Measurements from ENCODE around the gene BPIFB2. TPM values are rescaled to one million over a fixed set of nuclear protein-coding genes. Genes with fewer than 3 reads are reported as not detected.
A peak's percentile ranks its signal among the peaks of the same experiment; 100 is the strongest.
"Not testable (repeated sequence)": the region's sequence is repeated elsewhere in the genome, so short reads cannot be mapped to it uniquely, and the experiment has no call there.

The BPIFB2 gene
- polyA plus RNA-seq, 3 donors, result not detected

DNA sequence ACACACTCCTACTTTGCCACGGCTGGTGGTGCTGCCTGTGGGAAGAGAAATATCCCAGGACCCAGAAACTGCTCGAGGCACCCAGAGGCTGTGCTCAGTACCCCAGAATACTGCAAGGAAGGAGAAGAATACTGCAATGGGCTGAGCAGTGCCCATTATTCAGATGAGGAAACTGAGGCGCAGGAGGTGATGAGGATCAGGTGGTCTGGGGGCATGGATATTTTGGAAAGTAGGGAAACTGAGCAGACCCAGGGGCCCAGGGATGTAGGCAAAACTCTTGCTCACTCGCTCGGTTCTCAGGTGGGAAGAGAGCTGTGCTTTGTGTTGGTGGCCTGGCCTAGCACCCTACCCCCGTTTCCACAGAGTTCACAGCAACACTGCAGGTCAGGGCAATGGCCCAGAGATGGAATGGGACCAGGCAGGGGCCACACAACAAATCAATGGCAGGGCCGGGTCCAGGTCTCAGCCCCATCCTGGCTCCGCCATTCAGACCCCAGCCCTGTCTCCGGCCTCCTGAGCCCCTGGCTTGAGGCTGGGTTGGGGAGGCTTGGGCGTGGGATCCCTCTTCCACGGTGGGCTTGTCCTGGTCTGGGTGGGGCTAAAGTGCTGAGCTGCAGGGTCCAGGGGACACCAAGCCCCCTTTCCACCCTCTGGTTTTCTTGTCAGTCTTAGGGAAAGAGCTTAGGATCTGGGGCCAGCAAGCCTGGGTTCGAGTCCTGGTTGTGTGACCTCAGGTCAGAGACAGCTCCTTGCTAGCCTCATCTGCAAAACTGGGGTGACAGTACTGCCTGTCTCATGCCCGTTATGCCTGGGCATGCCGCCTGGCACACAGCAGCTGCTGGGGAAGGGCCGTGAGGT, 37.2 kb upstream of the BPIFB2 start:
- no peak for DNase-seq

DNA sequence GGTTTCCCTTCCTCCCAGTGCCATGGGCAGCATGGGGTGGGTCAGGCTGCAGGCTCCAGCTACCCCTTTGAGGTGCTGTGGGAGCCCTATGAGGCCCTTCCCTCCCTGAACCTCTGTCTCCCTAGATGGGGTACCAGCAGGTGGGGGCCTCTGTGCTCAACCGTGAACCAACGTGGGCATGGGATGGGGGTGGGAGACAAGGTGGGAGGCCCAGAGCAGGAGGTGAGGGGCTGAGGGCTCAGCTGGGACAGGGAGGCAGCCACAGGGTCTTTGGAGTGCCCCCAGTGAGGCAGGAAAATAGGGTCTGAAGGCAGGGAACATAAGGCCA, 36.6 kb upstream of the BPIFB2 start:
- DNase-seq, result no peak

DNA sequence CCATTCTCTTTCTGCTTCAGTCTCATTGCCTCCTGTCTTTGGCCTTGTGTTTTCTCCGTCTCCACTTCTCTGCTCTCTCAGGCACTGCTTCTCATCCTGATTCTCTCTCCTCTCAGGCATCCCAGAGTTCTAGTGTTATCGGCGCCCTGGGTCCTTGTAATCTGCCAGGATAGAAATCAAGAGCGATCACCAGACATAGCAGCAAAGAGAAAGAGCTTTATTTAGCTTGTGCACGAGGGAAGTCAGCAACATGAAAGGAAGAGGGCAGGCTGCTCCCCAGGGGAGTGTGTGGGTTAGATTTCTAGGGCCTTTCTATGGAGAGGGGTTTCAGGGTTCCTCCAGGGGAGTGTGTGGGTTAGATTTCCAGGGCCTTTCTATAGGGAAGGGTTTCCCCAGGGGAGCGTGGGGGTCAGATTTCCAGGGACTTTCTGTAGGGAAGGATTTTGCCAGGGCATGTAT, 35.8 kb upstream of the BPIFB2 start:
- DNase-seq, result no peak

DNA sequence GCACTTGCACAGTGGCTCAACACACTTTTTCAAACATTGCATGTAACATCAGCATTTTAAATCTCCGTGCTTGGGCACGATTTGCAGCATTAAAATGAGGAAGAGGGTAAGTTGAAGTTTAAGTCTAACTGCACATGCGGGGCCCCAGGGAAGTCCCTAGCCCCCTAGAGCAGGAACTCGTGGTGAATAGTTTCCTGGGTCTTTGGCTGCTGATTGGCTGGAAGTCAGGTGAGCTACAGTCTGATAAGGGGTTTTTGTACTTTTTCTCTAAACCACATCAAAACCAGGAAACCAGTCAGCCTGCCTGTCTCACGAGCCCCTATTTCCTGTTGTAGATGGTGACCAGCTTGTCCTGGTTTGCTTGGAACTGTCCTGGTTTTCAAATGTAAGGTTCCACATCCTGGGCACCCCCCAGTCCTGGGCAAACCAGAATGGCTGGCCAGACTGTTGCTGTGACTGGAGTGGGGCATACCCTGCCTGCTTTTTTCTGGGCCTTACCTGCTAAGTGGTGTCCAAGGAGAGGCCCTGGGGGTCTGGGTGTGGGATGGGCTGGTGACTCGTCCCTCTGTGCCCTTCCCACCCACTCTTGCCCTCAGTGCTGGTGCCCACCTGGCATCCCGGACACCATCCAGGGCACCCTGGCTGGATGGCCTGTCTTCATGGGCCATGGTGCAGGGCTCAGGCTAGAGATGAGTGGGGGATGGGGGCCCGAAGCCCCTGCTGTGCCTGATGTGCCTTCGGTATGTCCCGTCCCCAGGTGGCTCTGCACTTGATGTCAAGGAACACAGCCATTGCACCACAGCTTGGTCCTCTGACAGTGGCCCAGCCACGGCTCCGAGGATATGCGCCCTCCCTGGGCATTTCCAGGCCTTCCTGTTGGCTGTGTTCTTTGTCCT, 35.1 kb upstream of the BPIFB2 start:
- DNase-seq, result no peak

DNA sequence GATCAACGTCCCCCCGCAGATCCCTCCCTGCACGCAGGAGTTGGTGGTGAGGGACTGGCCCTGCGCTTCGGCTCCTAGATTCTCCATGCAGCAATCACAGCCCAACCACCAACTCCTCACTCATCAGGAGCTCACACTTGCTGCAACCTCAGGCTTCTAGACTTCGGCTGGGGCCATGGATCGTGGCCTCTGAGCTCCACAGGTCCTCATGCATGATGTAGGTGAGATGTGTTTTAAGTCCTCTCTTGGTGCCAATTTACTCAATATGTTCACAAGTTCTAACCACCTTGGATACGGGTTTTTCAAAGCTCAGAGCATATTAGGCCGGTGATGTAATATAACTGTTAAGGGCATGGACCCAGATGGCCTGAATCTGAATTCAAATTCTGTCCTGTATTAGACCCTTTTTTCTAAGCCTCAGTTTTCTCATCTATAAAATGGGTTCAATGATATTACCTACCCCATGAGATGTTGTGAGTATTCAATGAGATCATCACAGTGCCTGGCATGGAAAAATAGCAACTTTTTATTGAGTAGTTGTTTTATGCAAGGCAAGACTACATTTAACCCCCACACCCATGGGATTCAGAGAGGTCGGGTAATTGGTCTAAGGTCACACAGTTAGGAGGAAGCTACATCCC, 34.3 kb upstream of the BPIFB2 start:
- DNase-seq, result no peak

DNA sequence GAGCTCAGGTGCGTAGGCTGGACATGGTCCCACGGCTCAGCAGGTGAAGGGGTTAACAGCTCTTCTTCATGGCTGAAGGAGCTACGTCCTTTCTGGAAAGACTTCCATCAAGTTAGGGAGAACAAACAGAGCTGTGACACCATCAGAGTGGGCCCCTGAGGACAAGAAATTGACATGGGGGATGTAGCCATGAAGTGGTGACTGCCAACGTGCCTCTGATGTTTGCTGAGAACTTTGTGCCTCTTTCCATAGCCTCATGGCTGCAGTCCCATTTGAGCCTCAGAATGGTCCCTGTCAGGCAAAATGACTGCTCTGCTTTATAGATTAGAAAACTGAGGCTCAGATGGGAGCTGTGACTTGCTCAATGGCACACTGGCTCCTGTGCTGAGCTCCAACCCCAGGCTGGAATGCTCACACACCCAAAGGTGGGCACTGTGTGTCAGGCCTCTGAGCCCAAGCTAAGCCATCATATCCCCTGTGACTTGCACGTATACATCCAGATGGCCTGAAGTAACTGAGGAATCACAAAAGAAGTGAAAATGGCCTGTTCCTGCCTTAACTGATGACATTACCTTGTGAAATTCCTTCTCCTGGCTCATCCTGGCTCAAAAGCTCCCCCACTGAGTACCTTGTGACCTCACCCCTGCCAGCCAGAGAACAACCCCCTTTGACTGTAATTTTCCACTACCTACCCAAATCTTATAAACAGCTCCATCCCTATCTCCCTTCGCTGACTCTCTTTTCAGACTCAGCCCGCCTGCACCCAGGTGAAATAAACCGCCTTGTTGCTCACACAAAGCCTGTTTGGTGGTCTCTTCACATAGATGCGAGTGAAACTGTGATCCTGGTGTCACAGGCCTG, 33.1 kb upstream of the BPIFB2 start:
- DNase-seq, result not testable (repeated sequence)

DNA sequence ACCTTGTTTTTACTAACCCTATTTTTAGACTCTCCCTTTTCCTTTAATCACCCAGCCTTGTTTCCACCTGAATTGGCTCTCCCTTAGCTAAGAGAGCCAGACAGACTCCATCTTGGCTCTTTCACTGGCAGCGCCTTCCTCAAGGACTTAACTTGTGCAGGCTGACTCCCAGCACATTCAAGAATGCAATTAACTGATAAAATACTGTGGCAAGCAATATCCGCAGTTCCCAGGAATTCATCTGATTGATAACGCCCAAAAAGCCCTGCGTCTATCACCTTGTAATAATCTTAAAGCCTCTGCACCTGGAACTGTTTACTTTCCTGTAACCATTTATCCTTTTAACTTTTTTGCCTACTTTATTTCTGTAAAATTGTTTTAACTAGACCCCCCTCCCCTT, 32.4 kb upstream of the BPIFB2 start:
- not testable (repeated sequence) for DNase-seq

DNA sequence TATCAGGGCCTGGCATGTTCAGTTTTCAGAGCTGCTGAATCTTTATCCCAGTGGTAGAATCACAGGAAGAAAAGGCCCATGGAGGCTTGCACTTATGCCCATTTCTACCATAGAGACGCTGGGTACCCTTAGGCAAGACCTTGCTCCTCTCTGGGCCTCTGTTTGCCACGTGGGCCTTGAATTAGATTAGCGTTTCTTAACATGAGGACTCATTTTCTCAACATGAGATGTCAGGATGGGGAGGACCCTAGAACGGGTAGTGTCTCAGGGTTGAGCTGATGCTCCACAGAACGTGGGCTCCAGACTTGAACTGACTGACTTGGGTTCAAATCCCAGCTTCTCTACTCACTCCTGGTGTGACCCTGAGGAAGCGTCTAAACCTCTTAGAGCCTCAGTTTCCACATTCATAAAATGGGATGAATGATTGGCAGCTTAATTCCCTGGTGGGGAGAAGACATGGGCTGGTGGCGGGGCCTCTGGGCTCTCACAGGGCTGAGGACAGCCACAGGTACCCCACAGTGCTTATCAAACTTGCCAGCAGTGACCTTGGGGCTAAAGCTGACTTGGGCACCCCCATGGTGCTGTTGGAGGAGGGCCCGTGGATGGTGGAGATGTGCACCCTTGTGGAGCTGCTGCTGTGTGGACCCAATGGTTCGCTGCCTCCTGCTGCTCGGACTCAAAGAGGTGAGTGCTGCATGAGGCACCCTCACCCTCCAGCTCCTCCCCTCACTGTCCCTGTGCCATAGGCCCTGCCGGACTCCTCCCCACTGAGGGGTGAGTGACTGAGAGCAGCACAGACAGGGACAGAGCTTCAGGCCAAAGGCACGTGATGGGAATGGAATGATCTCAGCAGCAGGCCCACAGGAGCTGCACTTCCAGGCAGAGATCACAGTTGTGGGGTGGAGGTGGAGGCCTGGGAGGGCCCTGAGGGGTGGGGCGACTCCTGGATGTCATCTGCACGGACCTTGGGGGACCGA, 31.5 kb upstream of the BPIFB2 start:
- DNase-seq, result no peak

DNA sequence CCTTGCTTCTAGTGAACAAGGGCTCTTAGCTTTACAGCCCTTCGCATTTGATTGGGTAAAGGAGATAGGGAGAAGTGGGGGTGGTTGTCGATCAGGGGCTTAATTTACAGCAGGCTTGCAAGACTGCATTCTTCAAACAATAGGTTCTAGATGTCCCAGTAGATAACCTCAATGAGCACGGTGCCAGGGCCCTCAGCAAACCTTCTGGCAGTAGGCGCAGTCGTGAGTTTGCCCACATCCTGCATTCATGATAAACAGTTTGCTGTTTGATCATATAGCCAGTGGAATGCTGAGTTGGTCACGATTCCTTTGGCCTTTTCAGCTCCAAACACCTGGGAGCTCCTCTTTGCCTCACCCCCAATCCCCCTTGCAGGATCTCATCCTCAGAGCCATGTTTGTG, 30.8 kb upstream of the BPIFB2 start:
- DNase-seq, result no peak

DNA sequence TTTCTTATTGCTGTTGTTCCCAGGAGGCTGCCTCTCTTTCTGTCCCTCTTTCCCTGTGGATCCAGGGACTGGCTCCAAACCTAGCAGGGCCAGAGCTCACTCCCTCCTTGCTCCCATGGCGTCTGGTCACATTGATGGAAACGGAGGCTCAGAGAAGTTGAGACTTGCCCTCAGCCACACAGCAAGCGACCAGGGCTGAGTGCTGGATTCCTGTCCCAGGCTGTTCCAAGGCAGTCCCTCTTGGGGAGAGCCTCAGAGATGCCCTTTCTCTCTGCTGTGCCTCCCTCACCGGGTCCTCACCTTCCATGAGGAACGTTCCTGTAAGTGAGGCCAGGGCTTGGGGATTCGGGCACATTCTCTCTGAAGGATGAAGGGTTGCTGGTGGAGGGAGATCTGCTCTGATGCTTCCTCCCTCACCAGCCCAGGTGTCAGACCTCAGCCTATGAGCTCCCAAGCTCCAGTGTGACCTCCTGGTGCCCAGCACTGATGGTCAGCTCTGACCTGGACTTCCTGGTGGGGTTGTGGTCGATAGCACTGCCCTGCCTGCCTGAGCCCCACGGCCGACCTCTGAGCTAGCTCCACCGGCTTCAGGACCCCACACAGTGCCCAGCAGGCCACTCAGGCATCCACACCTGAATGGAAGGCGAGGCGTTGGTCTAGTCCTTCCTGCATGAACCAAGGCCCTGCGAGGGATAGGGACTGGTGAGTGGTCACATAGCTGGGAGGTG, 30.1 kb upstream of the BPIFB2 start:
- no peak for DNase-seq

DNA sequence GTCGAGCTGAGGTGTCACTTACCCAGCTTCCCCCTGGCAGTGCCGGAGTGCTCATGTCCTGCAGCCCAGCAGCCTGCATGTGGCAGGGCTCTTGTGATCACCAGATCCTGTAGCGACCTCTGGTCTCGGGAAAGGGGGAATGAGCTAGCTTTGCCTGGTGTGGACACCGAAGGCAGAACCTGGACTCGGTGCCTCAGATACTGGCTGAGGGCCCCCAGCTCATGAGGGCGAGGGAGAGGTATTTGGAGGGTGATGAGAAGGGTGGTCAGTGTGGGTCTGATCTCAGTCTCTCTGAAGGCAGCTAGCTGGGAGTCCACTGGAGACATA, 29.5 kb upstream of the BPIFB2 start:
- no peak for DNase-seq

DNA sequence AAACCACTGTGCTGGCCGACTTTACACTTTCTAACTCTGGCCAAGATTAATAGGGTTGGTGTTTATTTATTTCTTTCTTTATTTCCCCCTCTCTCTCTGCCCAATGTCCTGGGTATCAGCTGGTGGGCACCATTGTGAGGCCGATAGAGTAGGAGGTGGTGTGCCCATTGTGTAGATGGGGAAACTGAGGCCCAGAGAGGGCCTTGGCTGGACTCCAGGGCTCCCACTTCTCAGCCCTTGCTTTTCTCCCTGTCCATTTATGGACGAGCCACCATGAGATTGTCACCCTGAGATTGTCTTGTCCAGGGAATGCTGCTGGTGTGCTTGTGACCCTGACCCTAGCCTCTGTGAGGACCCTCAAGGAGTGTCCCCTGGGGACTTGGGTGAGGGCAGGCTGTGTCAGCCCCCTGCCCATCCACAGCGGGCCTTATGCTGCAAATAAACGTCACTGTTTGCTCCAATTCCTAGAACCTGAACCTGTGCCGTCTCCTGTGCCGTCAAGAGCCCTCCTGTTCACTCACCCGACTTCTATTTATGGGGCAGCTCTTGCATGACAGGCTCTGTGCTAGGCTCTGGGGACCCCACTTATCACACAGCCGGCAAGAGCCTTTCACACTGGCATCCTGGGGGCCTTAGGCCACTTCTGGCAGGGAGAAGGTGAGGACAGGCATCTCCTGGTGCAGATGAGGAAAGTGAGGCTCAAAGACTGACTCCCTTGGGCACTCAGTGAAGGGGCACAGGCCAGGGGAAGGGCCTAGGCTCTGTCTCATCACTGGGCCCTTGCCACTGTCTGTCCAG, 28.1 kb upstream of the BPIFB2 start:
- DNase-seq, result no peak

DNA sequence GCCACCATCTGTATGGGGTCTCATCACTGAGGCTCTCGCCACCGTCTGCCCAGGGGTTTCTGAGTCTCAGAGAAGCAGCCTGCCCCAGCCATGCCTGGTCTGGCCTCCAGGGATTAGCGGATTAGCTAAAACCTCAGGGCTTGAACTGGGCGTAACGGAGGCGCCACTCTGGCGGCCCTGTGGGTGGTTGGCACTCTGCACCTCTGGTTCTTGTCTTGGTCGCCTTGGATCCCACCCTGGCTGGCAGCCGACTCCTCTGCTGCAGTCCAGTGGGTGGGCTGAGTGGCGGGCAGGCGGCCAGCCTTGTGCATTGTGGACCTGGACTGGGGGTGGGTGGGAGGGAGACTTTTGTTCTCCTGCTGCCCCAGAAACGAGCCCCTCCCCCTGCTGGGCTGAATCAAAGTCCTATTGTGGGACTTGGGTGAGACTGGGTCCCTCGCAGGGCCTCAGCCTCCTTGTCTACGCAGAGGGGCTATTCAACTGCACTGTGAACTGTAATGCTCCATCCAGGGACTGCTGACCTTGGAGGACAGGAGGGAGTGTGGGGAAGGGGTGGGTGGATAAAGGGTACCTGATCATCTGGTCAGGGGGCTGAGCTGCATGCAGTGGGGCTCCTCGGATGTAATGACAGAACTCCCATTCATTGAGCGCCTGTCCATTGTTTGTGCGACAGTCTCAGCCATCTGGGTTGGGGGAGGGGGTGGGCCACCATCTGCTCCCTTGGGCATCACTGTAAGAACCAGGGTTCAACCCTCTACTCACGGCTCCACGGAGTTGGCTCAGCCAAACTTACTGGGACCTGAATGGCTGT, 27.2 kb upstream of the BPIFB2 start:
- no peak for DNase-seq

DNA sequence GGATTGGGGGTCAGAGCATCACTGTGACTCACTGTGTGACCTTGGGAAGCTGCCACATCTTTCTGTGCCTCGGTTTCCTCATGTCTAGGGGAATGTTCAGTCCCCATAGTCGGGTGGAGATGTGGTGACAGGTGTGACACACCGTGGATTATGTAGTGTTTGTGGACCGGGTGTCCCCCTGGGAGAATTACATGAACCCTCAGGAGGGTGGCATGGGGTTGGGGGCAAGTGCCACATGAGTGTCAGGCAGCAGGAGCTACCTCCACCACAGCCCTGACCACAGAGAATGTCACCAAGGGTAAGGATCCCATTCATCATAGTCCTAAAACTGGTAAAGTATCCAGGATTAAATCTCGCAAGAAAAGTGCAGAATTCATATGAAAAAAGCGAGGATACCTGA, 26.5 kb upstream of the BPIFB2 start:
- no peak for DNase-seq

DNA sequence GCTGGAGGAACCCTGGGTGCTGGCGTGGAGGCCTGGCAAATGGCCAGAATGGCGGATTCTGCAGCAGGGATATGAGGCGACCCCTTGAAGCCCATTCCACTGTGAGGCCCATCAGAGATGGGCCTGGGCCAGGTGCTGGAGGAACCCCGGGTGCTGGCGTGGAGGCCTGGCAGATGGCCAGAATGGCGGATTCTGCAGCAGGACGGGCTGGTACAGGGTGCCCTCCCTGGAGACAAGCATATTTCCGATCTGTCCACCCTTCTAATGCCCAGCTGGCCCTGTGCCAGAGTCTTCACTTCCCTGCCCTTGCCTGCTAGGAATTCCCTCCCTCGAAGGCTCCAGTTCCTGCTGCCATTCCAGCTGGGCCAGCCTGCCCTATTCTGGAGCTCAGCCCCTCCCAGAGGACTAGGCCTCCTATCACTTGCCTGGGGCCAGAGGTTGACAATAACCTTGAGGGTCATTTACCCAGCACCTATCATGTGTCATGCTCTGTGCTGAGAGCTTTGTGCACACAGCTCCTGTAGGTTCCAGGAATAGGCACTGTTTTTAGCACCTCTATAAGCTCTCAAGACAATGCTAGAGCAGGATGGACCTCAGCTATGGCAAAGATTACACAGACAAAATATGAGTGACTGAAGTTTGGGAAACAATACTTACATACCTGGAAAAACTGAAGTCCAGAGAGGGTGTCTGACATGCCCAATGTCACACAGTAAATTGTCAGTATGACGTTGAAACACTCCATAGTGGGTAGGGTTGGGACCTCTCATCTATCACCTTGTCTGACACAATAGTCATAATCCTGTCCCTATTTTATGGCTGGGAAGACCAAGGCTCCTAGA, 24.7 kb upstream of the BPIFB2 start:
- DNase-seq, result peak; percentile 48

DNA sequence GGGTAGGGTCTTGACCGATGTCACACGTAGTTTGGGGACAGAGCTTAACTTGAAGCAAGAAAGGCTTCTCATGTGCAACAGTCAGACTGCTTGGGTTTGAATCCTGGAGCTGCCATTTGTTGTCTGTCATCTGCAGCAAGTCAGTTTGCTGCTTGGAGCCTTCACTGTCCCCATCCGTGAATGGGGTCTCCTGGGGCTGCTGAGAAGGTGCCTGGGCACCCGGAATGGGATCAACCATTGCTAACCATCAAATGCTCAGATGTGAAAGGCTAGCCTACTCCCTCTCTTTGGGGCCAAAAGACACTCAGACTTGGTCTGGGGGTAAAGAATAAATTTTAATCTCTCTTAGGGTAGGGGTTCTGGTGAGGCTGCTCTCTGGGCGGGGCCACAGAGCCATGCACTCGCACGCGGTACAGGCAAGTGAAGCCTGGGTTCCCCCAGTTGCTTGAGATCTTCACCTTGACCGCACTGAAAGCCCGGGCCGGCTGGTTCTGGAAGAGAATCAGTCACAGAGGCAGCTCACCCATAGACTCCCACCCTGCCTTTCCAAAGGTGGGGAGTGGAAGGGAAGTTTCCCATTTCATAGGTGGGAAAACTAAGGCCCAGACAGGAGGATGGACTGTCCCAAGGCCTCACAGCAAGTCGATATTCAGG, 23.9 kb upstream of the BPIFB2 start:
- no peak for DNase-seq

DNA sequence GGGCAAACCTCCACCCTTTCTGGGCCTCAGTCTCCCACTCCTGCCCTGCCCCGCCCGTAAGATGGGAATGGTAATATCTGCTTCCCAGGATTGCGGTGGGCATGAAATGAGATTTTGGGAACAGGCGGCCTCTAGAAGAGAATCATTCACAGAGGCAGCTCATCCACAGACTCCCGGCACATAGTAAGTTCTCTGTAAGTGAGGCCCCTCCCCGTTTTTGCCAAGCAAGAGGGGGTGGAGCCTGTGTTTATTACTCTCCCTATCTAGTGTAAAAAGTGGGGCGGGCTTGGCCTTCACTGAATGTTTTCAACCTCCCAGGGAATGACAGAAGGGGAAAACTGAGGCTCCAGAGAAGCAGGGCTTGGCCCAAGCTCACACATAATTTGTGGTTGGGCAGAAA, 23.3 kb upstream of the BPIFB2 start:
- DNase-seq, result no peak

All from renal pelvis (tissue), 4 donors.